Peyer's patch (tissue), 4 donors: Measurements from ENCODE around the gene TGFBR2.

Experiments
- POLR2A ChIP-seq, 2 donors: fragments of 450-650 bp; IDR thresholded peaks; one replicate each; pipeline ENCODE4 v1.5.1; 2017; ENCODE audit warnings: antibody characterized with exemption in 2 of 2, mild to moderate bottlenecking in 2 of 2, moderate library complexity in 2 of 2
- TF ChIP-seq, protein P1 (sequence below), 6 experiments: fragments of 450-650 bp in 4 of 6; fragments of 200-600 bp in 2 of 6; sonication (generic) in 1 of 6; IDR thresholded peaks; one replicate each; pipeline ENCODE4 v1.5.1; 2017 to 2019; ENCODE audit warnings: antibody characterized with exemption in 6 of 6, mild to moderate bottlenecking in 3 of 6, moderate library complexity in 1 of 6

- TF ChIP-seq, protein P1, sequence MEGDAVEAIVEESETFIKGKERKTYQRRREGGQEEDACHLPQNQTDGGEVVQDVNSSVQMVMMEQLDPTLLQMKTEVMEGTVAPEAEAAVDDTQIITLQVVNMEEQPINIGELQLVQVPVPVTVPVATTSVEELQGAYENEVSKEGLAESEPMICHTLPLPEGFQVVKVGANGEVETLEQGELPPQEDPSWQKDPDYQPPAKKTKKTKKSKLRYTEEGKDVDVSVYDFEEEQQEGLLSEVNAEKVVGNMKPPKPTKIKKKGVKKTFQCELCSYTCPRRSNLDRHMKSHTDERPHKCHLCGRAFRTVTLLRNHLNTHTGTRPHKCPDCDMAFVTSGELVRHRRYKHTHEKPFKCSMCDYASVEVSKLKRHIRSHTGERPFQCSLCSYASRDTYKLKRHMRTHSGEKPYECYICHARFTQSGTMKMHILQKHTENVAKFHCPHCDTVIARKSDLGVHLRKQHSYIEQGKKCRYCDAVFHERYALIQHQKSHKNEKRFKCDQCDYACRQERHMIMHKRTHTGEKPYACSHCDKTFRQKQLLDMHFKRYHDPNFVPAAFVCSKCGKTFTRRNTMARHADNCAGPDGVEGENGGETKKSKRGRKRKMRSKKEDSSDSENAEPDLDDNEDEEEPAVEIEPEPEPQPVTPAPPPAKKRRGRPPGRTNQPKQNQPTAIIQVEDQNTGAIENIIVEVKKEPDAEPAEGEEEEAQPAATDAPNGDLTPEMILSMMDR (IDR thresholded peaks at IDR 0.05) = no peak
- no peak for TF ChIP-seq POLR2A (IDR thresholded peaks at IDR 0.05)
Observed at GRCh38 chr3:30686799-30687198, 80.4 kb downstream of the TGFBR2 start.
